GM23248 (cell line): Measurements from ENCODE around the gene GNG5.

Experiments
- EZH2 ChIP-seq: fragments of 200-600 bp; sonication (generic); IDR thresholded peaks from 2 replicates; pipeline ENCODE4 v1.6.1; 2018; ENCODE audit warnings: antibody characterized with exemption, mild to moderate bottlenecking; ENCODE audit not compliant: insufficient read depth, poor library complexity, severe bottlenecking
- EZH2phosphoT487 ChIP-seq: fragments of 200-600 bp; sonication (generic); IDR thresholded peaks from 2 replicates; pipeline ENCODE4 v1.6.1; 2018; ENCODE audit warnings: antibody characterized with exemption, moderate library complexity, mild to moderate bottlenecking, low read depth; ENCODE audit not compliant: insufficient read depth

GRCh38 chr1:84510668-84511067 lies 4.3 kb upstream of the GNG5 start:
- TF ChIP-seq EZH2phosphoT487 (no peak), EZH2 (no peak)
